ENCODE results near the gene MISP3. TPM values are rescaled to one million over a fixed set of nuclear protein-coding genes. Genes with fewer than 3 reads are reported as not detected.
"Not testable (repeated sequence)": the region's sequence is repeated elsewhere in the genome, so short reads cannot be mapped to it uniquely, and the experiment has no call there.

MISP3 gene
- polyA plus RNA-seq (2013) = 2.2 TPM

- ChIA-PET CTCF (interaction anchor here (0.6 to 7.2 kb wide), 25 partner anchors 8 to 203 kb away, joined by 3 to 102 read pairs (median 4); partner anchors contain the start of genes IL27RA, PALM3 and PRKACA), POLR2A (interaction anchor here (0.5 to 1.2 kb wide), 6 partner anchors 8 to 64 kb away, joined by 3 to 4 read pairs (median 4); partner anchors contain the start of gene ASF1B)
- Histone ChIP-seq H3K27me3 (replicated peaks in 2 of 5; ENCODE audit: control insufficient read depth in 4 of 5, insufficient read depth in 5 of 5, low read length in 4 of 5) (no peaks in the 10 kb centered on the region), H3K4me1 (ENCODE audit: control extremely low read depth in 1 of 4, control insufficient read depth in 4 of 4, insufficient read depth in 4 of 4, low read length in 3 of 4) (peaks cover 5 to 41% (median 38%) of the 10 kb centered on the region in 4 experiments), H3K9me3 (ENCODE audit: control extremely low read depth in 1 of 5, control insufficient read depth in 4 of 5, insufficient read depth in 2 of 5, low read depth in 1 of 5, low read length in 4 of 5) (no peaks in the 10 kb centered on the region), H3K4me3 (ENCODE audit: control insufficient read depth in 1 of 7, extremely low read depth in 1 of 7, insufficient read depth in 4 of 7, low read depth in 2 of 7, low read length in 6 of 7) (peak within 1 kb of the TSS; percentile 58 to 83 (median 75)), H3K27ac (ENCODE audit: insufficient read depth in 1 of 2, low read depth in 1 of 2, low read length in 2 of 2, poor library complexity in 1 of 2, severe bottlenecking in 2 of 2) (peak within 1 kb of the TSS in 1 of 2 experiments; percentile 54), H3K36me3 (ENCODE audit: control insufficient read depth in 4 of 4, insufficient read depth in 4 of 4, low read length in 3 of 4) (no peaks in the 10 kb centered on the region)
- WGBS (ENCODE audit: insufficient coverage) = 0% methylated on average over 51 of the region's 51 CpGs
- DNase-seq = peak in 2 of 3 donors; percentile 60 to 66
These were observed at the start of gene MISP3 for GRCh38 chr19:14072535-14073260. MISP3 (plus strand) TSS chr19:14072786; CDS start chr19:14073310, 524 bp downstream.

- H3K27ac ChIP-seq (ENCODE audit: insufficient read depth in 1 of 2, low read depth in 1 of 2, low read length in 2 of 2, poor library complexity in 1 of 2, severe bottlenecking in 2 of 2) = no peak overlapping the region
- ChIA-PET POLR2A (no interaction called here), CTCF (interaction anchor here (1.0 to 2.1 kb wide), 6 partner anchors 9 to 43 kb away, joined by 3 to 6 read pairs (median 4); no protein-coding TSS in a partner anchor)
These were observed 49.0 kb upstream of the MISP3 start for GRCh38 chr19:14023404-14024235.

DNA sequence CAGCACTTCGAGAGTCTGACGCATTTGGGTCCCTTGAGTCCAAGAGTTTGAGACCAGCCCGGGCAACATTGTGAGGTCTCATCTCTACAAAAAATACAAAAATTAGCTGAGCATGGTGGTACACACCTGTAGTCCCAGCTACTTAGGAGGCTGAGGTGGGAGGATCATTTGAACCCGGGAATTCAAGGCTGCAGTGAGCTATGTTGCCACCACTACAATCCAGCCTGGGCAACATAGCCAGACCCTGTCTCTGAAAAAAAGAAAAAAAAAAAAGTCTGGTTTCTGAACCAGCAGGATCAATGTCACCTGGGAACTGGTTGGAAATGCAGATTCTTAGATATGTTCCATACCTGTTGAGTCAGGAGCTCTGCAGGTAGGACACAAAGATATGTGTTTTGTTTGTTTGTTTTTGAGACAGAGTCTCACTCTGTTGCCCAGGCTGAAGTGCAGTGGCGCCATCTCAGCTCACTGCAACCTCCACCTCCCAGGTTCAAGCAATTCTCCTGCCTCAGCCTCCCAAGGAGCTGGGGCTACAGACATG, 45.9 kb upstream of the MISP3 start:
- DNase-seq; H3K27me3 ChIP-seq (replicated peaks in 2 of 5; ENCODE audit: control insufficient read depth in 4 of 5, insufficient read depth in 5 of 5, low read length in 4 of 5); H3K4me3 ChIP-seq (ENCODE audit: control insufficient read depth in 1 of 7, extremely low read depth in 1 of 7, insufficient read depth in 4 of 7, low read depth in 2 of 7, low read length in 6 of 7); H3K27ac ChIP-seq (ENCODE audit: insufficient read depth in 1 of 2, low read depth in 1 of 2, low read length in 2 of 2, poor library complexity in 1 of 2, severe bottlenecking in 2 of 2); H3K9me3 ChIP-seq (ENCODE audit: control extremely low read depth in 1 of 5, control insufficient read depth in 4 of 5, insufficient read depth in 2 of 5, low read depth in 1 of 5, low read length in 4 of 5); POLR2A ChIA-PET; H3K36me3 ChIP-seq (ENCODE audit: control insufficient read depth in 4 of 4, insufficient read depth in 4 of 4, low read length in 3 of 4): not testable (repeated sequence)
- 92% methylated on average over 3 of the region's 5 CpGs for WGBS (ENCODE audit: insufficient coverage)
- CTCF ChIA-PET = interaction anchor here (0.6 to 1.7 kb wide), 4 partner anchors 19 to 58 kb away, joined by 3 to 7 read pairs (median 3); partner anchors contain the start of gene RFX1
- H3K4me1 ChIP-seq (ENCODE audit: control extremely low read depth in 1 of 4, control insufficient read depth in 4 of 4, insufficient read depth in 4 of 4, low read length in 3 of 4) = peaks cover 0 to 19% (median 12%) of the 10 kb centered on the region in 4 experiments

More at GRCh38 chr19:14023404-14024235, 49.0 kb upstream of the MISP3 start:
- no peaks in the 10 kb centered on the region for H3K27me3 ChIP-seq (replicated peaks in 2 of 5; ENCODE audit: control insufficient read depth in 4 of 5, insufficient read depth in 5 of 5, low read length in 4 of 5)
- 43% methylated on average over 8 of the region's 9 CpGs for WGBS (ENCODE audit: insufficient coverage)
- H3K36me3 ChIP-seq (ENCODE audit: control insufficient read depth in 4 of 4, insufficient read depth in 4 of 4, low read length in 3 of 4) = no peaks in the 10 kb centered on the region
- peak overlapping the region in 1 of 7 experiments; percentile 36 for H3K4me3 ChIP-seq (ENCODE audit: control insufficient read depth in 1 of 7, extremely low read depth in 1 of 7, insufficient read depth in 4 of 7, low read depth in 2 of 7, low read length in 6 of 7)
- peaks cover 0 to 17% (median 9%) of the 10 kb centered on the region in 4 experiments for H3K4me1 ChIP-seq (ENCODE audit: control extremely low read depth in 1 of 4, control insufficient read depth in 4 of 4, insufficient read depth in 4 of 4, low read length in 3 of 4)
- DNase-seq = peak; percentile 67 to 75 (median 68)
- no peaks in the 10 kb centered on the region for H3K9me3 ChIP-seq (ENCODE audit: control extremely low read depth in 1 of 5, control insufficient read depth in 4 of 5, insufficient read depth in 2 of 5, low read depth in 1 of 5, low read length in 4 of 5)

DNA sequence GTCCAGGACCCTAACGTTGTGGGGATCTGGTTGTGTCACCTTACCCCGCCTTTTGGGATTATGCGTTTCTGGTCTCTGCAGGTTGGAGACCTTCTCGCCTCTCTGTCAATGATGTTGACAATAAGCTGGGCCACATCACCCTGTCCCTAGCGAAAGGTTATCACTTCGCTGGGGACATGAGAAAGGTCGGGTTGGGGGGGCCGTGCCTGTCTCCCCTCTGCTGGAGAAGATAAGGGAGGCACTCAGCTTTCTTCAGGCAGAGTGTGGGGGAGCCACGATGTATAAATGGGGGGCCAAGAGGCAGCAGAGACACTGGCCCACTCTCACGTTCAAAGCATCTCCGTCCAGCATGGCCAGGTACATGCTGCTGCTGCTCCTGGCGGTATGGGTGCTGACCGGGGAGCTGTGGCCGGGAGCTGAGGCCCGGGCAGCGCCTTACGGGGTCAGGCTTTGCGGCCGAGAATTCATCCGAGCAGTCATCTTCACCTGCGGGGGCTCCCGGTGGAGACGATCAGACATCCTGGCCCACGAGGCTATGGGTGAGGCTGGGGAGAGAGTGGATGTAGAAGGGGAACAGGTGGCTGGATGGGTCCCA, 44.6 kb upstream of the MISP3 start, which contains the start of gene RLN3:
TSS of gene RLN3 (plus strand) at position 293 of the 595 bp plus-strand sequence. CDS start at position 350, 57 bp downstream.
- peaks cover 0 to 24% (median 14%) of the 10 kb centered on the region in 4 experiments for H3K4me1 ChIP-seq (ENCODE audit: control extremely low read depth in 1 of 4, control insufficient read depth in 4 of 4, insufficient read depth in 4 of 4, low read length in 3 of 4)
- no peaks in the 10 kb centered on the region for H3K9me3 ChIP-seq (ENCODE audit: control extremely low read depth in 1 of 5, control insufficient read depth in 4 of 5, insufficient read depth in 2 of 5, low read depth in 1 of 5, low read length in 4 of 5)
- POLR2A ChIA-PET = interaction anchor here (0.6 kb wide), 1 partner anchor 44 kb away, joined by 3 read pairs; no protein-coding TSS in a partner anchor
- WGBS (ENCODE audit: insufficient coverage) = 86% methylated on average over 24 of the region's 24 CpGs
- H3K27me3 ChIP-seq (replicated peaks in 2 of 5; ENCODE audit: control insufficient read depth in 4 of 5, insufficient read depth in 5 of 5, low read length in 4 of 5) = no peaks in the 10 kb centered on the region
- H3K27ac ChIP-seq (ENCODE audit: insufficient read depth in 1 of 2, low read depth in 1 of 2, low read length in 2 of 2, poor library complexity in 1 of 2, severe bottlenecking in 2 of 2) = no peak within 1 kb of the TSS
- H3K36me3 ChIP-seq (ENCODE audit: control insufficient read depth in 4 of 4, insufficient read depth in 4 of 4, low read length in 3 of 4) = no peaks in the 10 kb centered on the region
- CTCF ChIA-PET = interaction anchor here (1.2 to 1.7 kb wide), 3 partner anchors 15 to 27 kb away, joined by 3 to 7 read pairs (median 3); partner anchors contain the start of gene RFX1
- DNase-seq = no peak
- no peak within 1 kb of the TSS for H3K4me3 ChIP-seq (ENCODE audit: control insufficient read depth in 1 of 7, extremely low read depth in 1 of 7, insufficient read depth in 4 of 7, low read depth in 2 of 7, low read length in 6 of 7)

DNA sequence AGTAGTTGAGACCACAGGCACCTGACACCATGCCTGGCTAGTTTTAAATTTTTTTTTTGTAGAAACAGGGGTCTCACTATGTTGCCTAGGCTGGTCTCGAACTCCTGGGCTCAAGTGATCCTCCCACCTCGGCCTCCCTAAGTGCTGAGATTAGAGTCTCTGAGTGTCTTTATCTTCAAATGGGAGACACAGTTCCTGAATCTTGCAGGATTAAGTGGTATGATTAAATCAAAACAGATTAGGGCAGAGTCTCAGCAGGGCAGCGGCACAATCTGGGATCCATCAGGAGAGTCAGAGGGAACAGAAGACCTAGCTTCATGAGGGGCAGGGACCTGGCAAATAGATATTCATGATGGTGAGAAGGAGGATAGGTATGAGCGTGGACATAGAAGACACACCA, 43.7 kb upstream of the MISP3 start:
- Histone ChIP-seq H3K9me3 (ENCODE audit: control extremely low read depth in 1 of 5, control insufficient read depth in 4 of 5, insufficient read depth in 2 of 5, low read depth in 1 of 5, low read length in 4 of 5) (no peaks in the 10 kb centered on the region), H3K27me3 (replicated peaks in 2 of 5; ENCODE audit: control insufficient read depth in 4 of 5, insufficient read depth in 5 of 5, low read length in 4 of 5) (no peaks in the 10 kb centered on the region), H3K4me3 (ENCODE audit: control insufficient read depth in 1 of 7, extremely low read depth in 1 of 7, insufficient read depth in 4 of 7, low read depth in 2 of 7, low read length in 6 of 7) (no peak overlapping the region), H3K4me1 (ENCODE audit: control extremely low read depth in 1 of 4, control insufficient read depth in 4 of 4, insufficient read depth in 4 of 4, low read length in 3 of 4) (peaks cover 0 to 17% (median 10%) of the 10 kb centered on the region in 4 experiments), H3K27ac (ENCODE audit: insufficient read depth in 1 of 2, low read depth in 1 of 2, low read length in 2 of 2, poor library complexity in 1 of 2, severe bottlenecking in 2 of 2) (no peak overlapping the region), H3K36me3 (ENCODE audit: control insufficient read depth in 4 of 4, insufficient read depth in 4 of 4, low read length in 3 of 4) (peaks cover 0 to 2% (median under 1%) of the 10 kb centered on the region in 4 experiments)
- CTCF ChIA-PET = no interaction called here
- DNase-seq = no peak
- 97% methylated on average over 3 of the region's 4 CpGs for WGBS (ENCODE audit: insufficient coverage)
- POLR2A ChIA-PET = interaction anchor here (0.6 kb wide), 1 partner anchor 139 kb away, joined by 5 read pairs; no protein-coding TSS in a partner anchor

- WGBS (ENCODE audit: insufficient coverage) = 64% methylated on average over 3 of the region's 20 CpGs
- H3K4me3 ChIP-seq (ENCODE audit: control insufficient read depth in 1 of 7, extremely low read depth in 1 of 7, insufficient read depth in 4 of 7, low read depth in 2 of 7, low read length in 6 of 7) = peak overlapping the region; percentile 27 to 89 (median 84)
- H3K27ac ChIP-seq (ENCODE audit: insufficient read depth in 1 of 2, low read depth in 1 of 2, low read length in 2 of 2, poor library complexity in 1 of 2, severe bottlenecking in 2 of 2) = peak overlapping the region in 1 of 2 experiments; percentile 85
- POLR2A ChIA-PET = interaction anchor here (0.6 to 1.5 kb wide), 9 partner anchors 10 to 159 kb away, joined by 3 to 7 read pairs (median 3); partner anchors contain the start of gene RFX1
- no peaks in the 10 kb centered on the region for H3K27me3 ChIP-seq (replicated peaks in 2 of 5; ENCODE audit: control insufficient read depth in 4 of 5, insufficient read depth in 5 of 5, low read length in 4 of 5)
- CTCF ChIA-PET = interaction anchor here (0.5 to 3.1 kb wide), 22 partner anchors 9 to 154 kb away, joined by 3 to 16 read pairs (median 4); partner anchors contain the start of genes MISP3, NANOS3 and RFX1
- peaks cover 0 to 14% (median 9%) of the 10 kb centered on the region in 4 experiments for H3K4me1 ChIP-seq (ENCODE audit: control extremely low read depth in 1 of 4, control insufficient read depth in 4 of 4, insufficient read depth in 4 of 4, low read length in 3 of 4)
- no peak for DNase-seq
- H3K9me3 ChIP-seq (ENCODE audit: control extremely low read depth in 1 of 5, control insufficient read depth in 4 of 5, insufficient read depth in 2 of 5, low read depth in 1 of 5, low read length in 4 of 5) = no peaks in the 10 kb centered on the region
- H3K36me3 ChIP-seq (ENCODE audit: control insufficient read depth in 4 of 4, insufficient read depth in 4 of 4, low read length in 3 of 4) = peaks cover 0 to 5% (median 2%) of the 10 kb centered on the region in 4 experiments
These were observed 41.4 kb upstream of the MISP3 start for GRCh38 chr19:14030997-14031718.

Measured in common myeloid progenitor, CD34-positive (primary cell).